ENCODE data around the gene KSR1. TPM values are rescaled to one million over a fixed set of nuclear protein-coding genes. Genes with fewer than 3 reads are reported as not detected.

KSR1 gene
- total and polyA plus RNA-seq, 10 of the 15 experiments (the other 5 are each of a cell fraction or from before 2014, with no cell fraction given): 0.97 to 66.6 (median 22.9) TPM

DNA sequence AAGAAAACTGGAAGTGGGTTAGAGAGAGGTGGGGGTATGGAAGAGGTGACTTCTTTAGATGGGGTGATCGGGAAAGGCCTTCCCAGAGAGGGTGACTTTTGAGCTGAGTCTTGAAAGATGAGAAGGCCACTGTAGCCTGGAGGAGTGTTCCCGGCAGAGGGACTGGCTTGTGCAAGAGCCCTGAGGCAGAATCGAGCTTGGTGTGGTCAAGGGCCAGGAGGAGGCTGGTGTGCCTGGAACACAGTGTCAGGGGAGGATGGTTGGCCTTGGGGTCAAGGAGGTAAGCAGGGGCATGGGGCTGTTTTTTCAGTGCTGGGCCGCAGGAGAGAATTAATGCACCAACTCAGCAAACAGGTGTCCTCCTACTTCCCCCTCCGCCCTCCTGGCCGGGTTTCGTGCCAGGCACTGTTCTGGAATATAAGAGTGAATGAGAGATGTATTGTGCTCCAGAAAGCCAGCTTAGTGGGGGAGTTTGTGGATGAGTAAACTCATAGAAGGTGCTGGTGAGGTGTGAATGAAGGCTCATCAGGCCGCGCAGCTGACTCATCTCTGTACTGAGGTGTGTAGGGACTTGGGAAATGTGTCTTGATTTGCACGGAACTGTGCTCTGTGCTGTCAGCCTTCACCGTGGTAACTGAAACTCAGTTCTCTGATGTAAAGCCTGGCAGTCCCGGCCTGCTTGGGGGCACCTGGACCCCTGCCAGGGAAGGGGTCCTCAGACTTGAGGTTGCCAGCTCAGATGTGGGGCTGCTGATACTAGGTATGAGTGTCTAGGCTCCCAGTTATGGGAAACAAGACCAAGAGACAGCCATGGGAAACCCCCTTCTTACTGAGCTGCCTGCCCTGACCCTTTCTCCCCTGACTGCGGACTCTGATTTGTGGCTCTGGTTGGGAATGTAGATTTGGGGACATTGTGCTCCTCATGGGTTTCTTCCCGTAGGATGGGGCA lies 15.3 kb downstream of the KSR1 start (continued):
- TF ChIP-seq ELK1 (IDR thresholded peaks at IDR 0.05; ENCODE audit: low read depth, low read length) (no peak), TCF12 (IDR thresholded peaks at IDR 0.05; ENCODE audit: low read depth, low read length) (peak; percentile 92; the same call in 1 of the 2 replicates), MTA3 (IDR thresholded peaks at IDR 0.05; ENCODE audit: borderline replicate concordance, low read length) (peak; percentile 91), MEF2B (IDR thresholded peaks at IDR 0.05; ENCODE audit: partially characterized antibody, poor library complexity, severe bottlenecking) (peak; percentile 89), IRF5 (IDR thresholded peaks at IDR 0.05; ENCODE audit: borderline replicate concordance) (no peak), JUND (IDR thresholded peaks at IDR 0.05; ENCODE audit: low read depth, low read length) (peak; percentile 97)

Measured in GM12878 (cell line).